ENCODE measurements around the gene GNG4.

The GNG4 gene

GRCh38 chr1:235558621-235559169, 90.9 kb downstream of the GNG4 start:
- Histone ChIP-seq H3K79me1 (ENCODE audit: low read length) (no peaks in the 10 kb centered on the region), H2BK120ac (ENCODE audit: low read depth, low read length) (no peak overlapping the region), H4K8ac (ENCODE audit: low read depth, low read length) (no peak overlapping the region), H3K4me3 (ENCODE audit: low read length) (no peak overlapping the region), H3K4ac (ENCODE audit: low read depth, low read length) (no peak overlapping the region), H3K4me2 (ENCODE audit: low read length) (no peak overlapping the region), H3K36me3 (ENCODE audit: control insufficient read depth, insufficient read depth, low read length) (no peaks in the 10 kb centered on the region), H4K5ac (ENCODE audit: low read length) (no peak overlapping the region), H3K27ac (ENCODE audit: low read depth, low read length) (no peak overlapping the region), H3K18ac (ENCODE audit: low read length) (no peak overlapping the region), H2BK5ac (ENCODE audit: low read length) (no peak overlapping the region), H2BK15ac (replicated peaks; ENCODE audit: low read depth) (no peak overlapping the region), H3K9ac (ENCODE audit: low read length) (no peak overlapping the region), H3K27me3 (ENCODE audit: insufficient read depth, low read length, poor library complexity) (no peaks in the 10 kb centered on the region), H2AK5ac (ENCODE audit: low read length) (no peak overlapping the region), H3K23ac (ENCODE audit: low read length) (no peak overlapping the region), H3K56ac (ENCODE audit: low read length) (no peak overlapping the region), H3K79me2 (ENCODE audit: control insufficient read depth, insufficient read depth, low read length) (no peaks in the 10 kb centered on the region), H3K4me1 (ENCODE audit: control insufficient read depth, low read depth, low read length) (no peaks in the 10 kb centered on the region)
- WGBS (ENCODE audit: extremely low coverage, insufficient coverage, low lambda C conversion rate): no CpG with 5 or more reads among the region's 6 CpGs
- no peak for DNase-seq

GRCh38 chr1:235557495-235557894, 92.1 kb downstream of the GNG4 start:
- Histone ChIP-seq H2BK5ac (ENCODE audit: low read length) (no peak overlapping the region), H3K23ac (ENCODE audit: low read length) (no peak overlapping the region), H4K5ac (ENCODE audit: low read length) (no peak overlapping the region), H3K36me3 (ENCODE audit: control insufficient read depth, insufficient read depth, low read length) (no peaks in the 10 kb centered on the region), H3K4me3 (ENCODE audit: low read length) (no peak overlapping the region), H3K79me1 (ENCODE audit: low read length) (no peaks in the 10 kb centered on the region), H3K56ac (ENCODE audit: low read length) (no peak overlapping the region), H3K79me2 (ENCODE audit: control insufficient read depth, insufficient read depth, low read length) (no peaks in the 10 kb centered on the region), H3K18ac (ENCODE audit: low read length) (no peak overlapping the region), H4K8ac (ENCODE audit: low read depth, low read length) (no peak overlapping the region), H3K4me1 (ENCODE audit: control insufficient read depth, low read depth, low read length) (no peaks in the 10 kb centered on the region), H3K4ac (ENCODE audit: low read depth, low read length) (no peak overlapping the region), H2BK120ac (ENCODE audit: low read depth, low read length) (no peak overlapping the region), H3K9ac (ENCODE audit: low read length) (no peak overlapping the region), H3K4me2 (ENCODE audit: low read length) (no peak overlapping the region), H2BK15ac (replicated peaks; ENCODE audit: low read depth) (no peak overlapping the region), H3K27me3 (ENCODE audit: insufficient read depth, low read length, poor library complexity) (no peaks in the 10 kb centered on the region), H3K27ac (ENCODE audit: low read depth, low read length) (no peak overlapping the region), H2AK5ac (ENCODE audit: low read length) (no peak overlapping the region)
- DNase-seq: peak; percentile 39
- WGBS (ENCODE audit: extremely low coverage, insufficient coverage, low lambda C conversion rate): no CpG with 5 or more reads among the region's 8 CpGs

GRCh38 chr1:235556807-235557206, 92.8 kb downstream of the GNG4 start:
- H2BK15ac ChIP-seq (replicated peaks; ENCODE audit: low read depth): no peak overlapping the region
- no peaks in the 10 kb centered on the region for H3K4me1 ChIP-seq (ENCODE audit: control insufficient read depth, low read depth, low read length)
- H2BK5ac ChIP-seq (ENCODE audit: low read length): no peak overlapping the region
- no peak overlapping the region for H2BK120ac ChIP-seq (ENCODE audit: low read depth, low read length)
- no peaks in the 10 kb centered on the region for H3K27me3 ChIP-seq (ENCODE audit: insufficient read depth, low read length, poor library complexity)
- H4K5ac ChIP-seq (ENCODE audit: low read length): no peak overlapping the region
- no peak overlapping the region for H3K9ac ChIP-seq (ENCODE audit: low read length)
- no peak overlapping the region for H3K27ac ChIP-seq (ENCODE audit: low read depth, low read length)
- WGBS (ENCODE audit: extremely low coverage, insufficient coverage, low lambda C conversion rate): no CpG with 5 or more reads among the region's 11 CpGs
- H3K23ac ChIP-seq (ENCODE audit: low read length): no peak overlapping the region
- H3K56ac ChIP-seq (ENCODE audit: low read length): no peak overlapping the region
- no peak overlapping the region for H3K4ac ChIP-seq (ENCODE audit: low read depth, low read length)
- H3K4me3 ChIP-seq (ENCODE audit: low read length): no peak overlapping the region
- H3K79me1 ChIP-seq (ENCODE audit: low read length): no peaks in the 10 kb centered on the region
- H3K4me2 ChIP-seq (ENCODE audit: low read length): no peak overlapping the region
- DNase-seq: no peak
- H4K8ac ChIP-seq (ENCODE audit: low read depth, low read length): no peak overlapping the region
- H3K36me3 ChIP-seq (ENCODE audit: control insufficient read depth, insufficient read depth, low read length): no peaks in the 10 kb centered on the region
- H3K79me2 ChIP-seq (ENCODE audit: control insufficient read depth, insufficient read depth, low read length): no peaks in the 10 kb centered on the region
- H2AK5ac ChIP-seq (ENCODE audit: low read length): no peak overlapping the region
- no peak overlapping the region for H3K18ac ChIP-seq (ENCODE audit: low read length)

- Histone ChIP-seq H2BK15ac (replicated peaks; ENCODE audit: low read depth) (no peak overlapping the region), H3K4me1 (ENCODE audit: control insufficient read depth, low read depth, low read length) (no peaks in the 10 kb centered on the region), H3K79me1 (ENCODE audit: low read length) (no peaks in the 10 kb centered on the region), H3K4me2 (ENCODE audit: low read length) (no peak overlapping the region), H3K4ac (ENCODE audit: low read depth, low read length) (no peak overlapping the region), H2AK5ac (ENCODE audit: low read length) (no peak overlapping the region), H3K18ac (ENCODE audit: low read length) (no peak overlapping the region), H4K8ac (ENCODE audit: low read depth, low read length) (no peak overlapping the region), H3K23ac (ENCODE audit: low read length) (no peak overlapping the region), H3K56ac (ENCODE audit: low read length) (no peak overlapping the region), H3K79me2 (ENCODE audit: control insufficient read depth, insufficient read depth, low read length) (no peaks in the 10 kb centered on the region), H3K36me3 (ENCODE audit: control insufficient read depth, insufficient read depth, low read length) (no peaks in the 10 kb centered on the region), H3K27ac (ENCODE audit: low read depth, low read length) (no peak overlapping the region), H3K27me3 (ENCODE audit: insufficient read depth, low read length, poor library complexity) (no peaks in the 10 kb centered on the region), H2BK120ac (ENCODE audit: low read depth, low read length) (no peak overlapping the region), H3K9ac (ENCODE audit: low read length) (no peak overlapping the region), H2BK5ac (ENCODE audit: low read length) (no peak overlapping the region), H3K4me3 (ENCODE audit: low read length) (no peak overlapping the region), H4K5ac (ENCODE audit: low read length) (no peak overlapping the region)
- DNase-seq: no peak
- no CpG with 5 or more reads among the region's 5 CpGs for WGBS (ENCODE audit: extremely low coverage, insufficient coverage, low lambda C conversion rate)
Measured at GRCh38 chr1:235553112-235553551, 96.5 kb downstream of the GNG4 start.

GRCh38 chr1:235552146-235552716, 97.4 kb downstream of the GNG4 start:
- Histone ChIP-seq H3K9ac (ENCODE audit: low read length) (no peak overlapping the region), H3K4me1 (ENCODE audit: control insufficient read depth, low read depth, low read length) (no peaks in the 10 kb centered on the region), H4K5ac (ENCODE audit: low read length) (no peak overlapping the region), H3K56ac (ENCODE audit: low read length) (no peak overlapping the region), H2BK120ac (ENCODE audit: low read depth, low read length) (no peak overlapping the region), H3K4me3 (ENCODE audit: low read length) (no peak overlapping the region), H3K23ac (ENCODE audit: low read length) (no peak overlapping the region), H2BK15ac (replicated peaks; ENCODE audit: low read depth) (no peak overlapping the region), H3K4me2 (ENCODE audit: low read length) (no peak overlapping the region), H2AK5ac (ENCODE audit: low read length) (no peak overlapping the region), H4K8ac (ENCODE audit: low read depth, low read length) (no peak overlapping the region), H3K36me3 (ENCODE audit: control insufficient read depth, insufficient read depth, low read length) (no peaks in the 10 kb centered on the region), H3K27me3 (ENCODE audit: insufficient read depth, low read length, poor library complexity) (no peaks in the 10 kb centered on the region), H3K79me1 (ENCODE audit: low read length) (no peaks in the 10 kb centered on the region), H3K18ac (ENCODE audit: low read length) (no peak overlapping the region), H3K27ac (ENCODE audit: low read depth, low read length) (no peak overlapping the region), H3K79me2 (ENCODE audit: control insufficient read depth, insufficient read depth, low read length) (no peaks in the 10 kb centered on the region), H2BK5ac (ENCODE audit: low read length) (no peak overlapping the region), H3K4ac (ENCODE audit: low read depth, low read length) (no peak overlapping the region)
- WGBS (ENCODE audit: extremely low coverage, insufficient coverage, low lambda C conversion rate): no CpG with 5 or more reads among the region's 10 CpGs
- DNase-seq: no peak
